Mesendoderm (in vitro differentiated cells): ENCODE data around the gene RAB44.

Source experiments
- DNase-seq: peaks from one replicate; pipeline ENCODE4 v3.0.0; 2013
- H2AK5ac ChIP-seq: 2 replicates; pipeline ENCODE4 v1.6.1; 2013; ENCODE audit warnings: low read length, inconsistent platforms
- H2BK120ac ChIP-seq: 2 replicates; pipeline ENCODE4 v1.6.1; 2013; ENCODE audit warnings: low read depth, mild to moderate bottlenecking, low read length, moderate library complexity, mixed read lengths
- H2BK15ac ChIP-seq: replicated peaks from 2 replicates; pipeline ENCODE4 v1.6.1; 2013; ENCODE audit warnings: low read depth, mild to moderate bottlenecking, moderate library complexity
- H2BK5ac ChIP-seq: 2 replicates; pipeline ENCODE4 v1.6.1; 2013; ENCODE audit warnings: low read length, inconsistent platforms
- H3K18ac ChIP-seq: 2 replicates; pipeline ENCODE4 v1.6.1; 2013; ENCODE audit warnings: mild to moderate bottlenecking, low read length, mixed read lengths
- H3K23ac ChIP-seq: one replicate; pipeline ENCODE4 v1.6.1; 2013; ENCODE audit warnings: low read length
- H3K27ac ChIP-seq: 2 replicates; pipeline ENCODE4 v1.5.1; 2013; ENCODE audit warnings: low read depth, mild to moderate bottlenecking, inconsistent platforms, low read length, moderate library complexity
- H3K27me3 ChIP-seq: 2 replicates; pipeline ENCODE4 v1.6.1; 2013; ENCODE audit warnings: low read length, control low read depth, mild to moderate bottlenecking, inconsistent platforms; ENCODE audit not compliant: insufficient read depth, poor library complexity
- H3K36me3 ChIP-seq: 2 replicates; pipeline ENCODE4 v1.6.1; 2013; ENCODE audit warnings: low read length, inconsistent platforms; ENCODE audit not compliant: control insufficient read depth, insufficient read depth
- H3K4ac ChIP-seq: one replicate; pipeline ENCODE4 v1.6.1; 2013; ENCODE audit warnings: low read depth, mild to moderate bottlenecking, low read length, moderate library complexity
- H3K4me1 ChIP-seq: 2 replicates; pipeline ENCODE4 v1.6.1; 2013; ENCODE audit warnings: low read depth, low read length, inconsistent platforms; ENCODE audit not compliant: control insufficient read depth
- H3K4me2 ChIP-seq: 2 replicates; pipeline ENCODE4 v1.6.1; 2013; ENCODE audit warnings: low read length
- H3K4me3 ChIP-seq: 2 replicates; pipeline ENCODE4 v1.5.1; 2013; ENCODE audit warnings: mild to moderate bottlenecking, low read length
- H3K56ac ChIP-seq: one replicate; pipeline ENCODE4 v1.6.1; 2013; ENCODE audit warnings: low read length
- H3K79me1 ChIP-seq: 2 replicates; pipeline ENCODE4 v1.6.1; 2013; ENCODE audit warnings: low read length, inconsistent platforms
- H3K79me2 ChIP-seq: 2 replicates; pipeline ENCODE4 v1.6.1; 2013; ENCODE audit warnings: mild to moderate bottlenecking, low read length; ENCODE audit not compliant: control insufficient read depth, insufficient read depth
- H3K9ac ChIP-seq: 2 replicates; pipeline ENCODE4 v1.6.1; 2013; ENCODE audit warnings: low read length, inconsistent platforms
- H4K5ac ChIP-seq: one replicate; pipeline ENCODE4 v1.6.1; 2013; ENCODE audit warnings: low read length
- H4K8ac ChIP-seq: one replicate; pipeline ENCODE4 v1.6.1; 2013; ENCODE audit warnings: low read depth, mild to moderate bottlenecking, control low read depth, low read length, moderate library complexity
- WGBS: extraction: QIAGEN DNeasy Blood & Tissue Kit; methylation state at CpG from one replicate; pipeline ENCODE4 v1.1.7; 2013; ENCODE audit warnings: low lambda C conversion rate, missing lambda C conversion rate; ENCODE audit not compliant: insufficient coverage; ENCODE audit errors: extremely low coverage; 5-methylcytosine and 5-hydroxymethylcytosine counted together

Gene RAB44

DNA sequence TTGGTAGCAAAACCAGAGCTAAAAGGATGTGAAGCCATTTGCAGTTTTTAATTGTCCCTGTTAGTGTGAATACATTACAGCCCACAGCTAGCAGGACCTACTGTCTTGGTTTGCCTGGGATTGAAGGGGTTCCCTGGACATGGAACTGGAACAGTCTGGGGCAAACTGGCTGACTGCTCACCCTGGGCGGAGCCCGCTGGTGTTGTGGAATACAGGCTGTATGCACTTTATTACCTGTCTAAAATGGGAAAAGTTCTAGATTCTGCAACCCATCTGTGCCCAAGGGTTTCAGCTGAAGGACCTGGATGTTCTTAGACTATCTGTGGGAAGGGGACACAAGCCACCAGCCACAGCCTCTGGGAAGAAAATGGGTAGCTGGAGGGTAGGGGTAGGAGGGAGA, 31.3 kb upstream of the RAB44 start:
- Histone ChIP-seq H3K27ac (no peak overlapping the region), H3K4ac (peak overlapping the region; percentile 84), H2BK15ac (peak overlapping the region; percentile 88), H4K5ac (no peak overlapping the region), H3K79me2 (no peaks in the 10 kb centered on the region), H3K18ac (peak overlapping the region; percentile 82), H2BK5ac (no peak overlapping the region), H3K9ac (no peak overlapping the region), H4K8ac (no peak overlapping the region), H3K79me1 (no peaks in the 10 kb centered on the region), H3K27me3 (no peaks in the 10 kb centered on the region), H3K23ac (no peak overlapping the region), H3K56ac (peak overlapping the region; percentile 57), H3K4me3 (no peak overlapping the region), H3K36me3 (no peaks in the 10 kb centered on the region), H3K4me1 (peaks cover 5% of the 10 kb centered on the region), H3K4me2 (no peak overlapping the region), H2AK5ac (peak overlapping the region; percentile 80), H2BK120ac (no peak overlapping the region)
- WGBS, result no CpG with 5 or more reads among the region's 2 CpGs
- no peak for DNase-seq

GRCh38 chr6:36666826-36667591, 30.6 kb upstream of the RAB44 start:
- no peaks in the 10 kb centered on the region for H3K79me1 ChIP-seq
- H3K56ac ChIP-seq, result peak overlapping the region; percentile 83
- H2BK15ac ChIP-seq, result peak overlapping the region; percentile 88
- no peak overlapping the region for H3K23ac ChIP-seq
- no peak overlapping the region for H3K4me3 ChIP-seq
- H3K36me3 ChIP-seq, result no peaks in the 10 kb centered on the region
- no peak overlapping the region for H2AK5ac ChIP-seq
- H3K79me2 ChIP-seq, result no peaks in the 10 kb centered on the region
- peak overlapping the region; percentile 81 for H3K27ac ChIP-seq
- peak overlapping the region; percentile 68 for H2BK120ac ChIP-seq
- peak overlapping the region; percentile 59 for H4K5ac ChIP-seq
- H3K4me2 ChIP-seq, result no peak overlapping the region
- peak overlapping the region; percentile 56 for H3K9ac ChIP-seq
- H3K18ac ChIP-seq, result peak overlapping the region; percentile 98
- no CpG with 5 or more reads among the region's 9 CpGs for WGBS
- peaks cover 5% of the 10 kb centered on the region for H3K4me1 ChIP-seq
- H3K27me3 ChIP-seq, result no peaks in the 10 kb centered on the region
- peak overlapping the region; percentile 39 for H2BK5ac ChIP-seq
- H4K8ac ChIP-seq, result no peak overlapping the region
- DNase-seq, result peak; percentile 67
- peak overlapping the region; percentile 88 for H3K4ac ChIP-seq

- no peak overlapping the region for H3K56ac ChIP-seq
- WGBS, result no CpG with 5 or more reads among the region's 7 CpGs
- H4K8ac ChIP-seq, result no peak overlapping the region
- H3K18ac ChIP-seq, result peak overlapping the region; percentile 41
- no peaks in the 10 kb centered on the region for H3K79me2 ChIP-seq
- H3K4me3 ChIP-seq, result no peak overlapping the region
- no peaks in the 10 kb centered on the region for H3K27me3 ChIP-seq
- DNase-seq, result no peak
- no peaks in the 10 kb centered on the region for H3K36me3 ChIP-seq
- no peak overlapping the region for H2BK15ac ChIP-seq
- H3K4me2 ChIP-seq, result no peak overlapping the region
- no peak overlapping the region for H2AK5ac ChIP-seq
- H3K27ac ChIP-seq, result no peak overlapping the region
- H4K5ac ChIP-seq, result no peak overlapping the region
- H3K9ac ChIP-seq, result no peak overlapping the region
- no peak overlapping the region for H3K4ac ChIP-seq
- no peak overlapping the region for H2BK120ac ChIP-seq
- no peaks in the 10 kb centered on the region for H3K79me1 ChIP-seq
- H2BK5ac ChIP-seq, result no peak overlapping the region
- H3K4me1 ChIP-seq, result peaks cover 5% of the 10 kb centered on the region
- H3K23ac ChIP-seq, result no peak overlapping the region
Measured at GRCh38 chr6:36668591-36668990, 29.0 kb upstream of the RAB44 start.

- no peak for DNase-seq
- H2BK120ac ChIP-seq, result no peak overlapping the region
- WGBS, result no CpG with 5 or more reads among the region's 6 CpGs
Measured at GRCh38 chr6:36669002-36669401, 28.6 kb upstream of the RAB44 start.

DNA sequence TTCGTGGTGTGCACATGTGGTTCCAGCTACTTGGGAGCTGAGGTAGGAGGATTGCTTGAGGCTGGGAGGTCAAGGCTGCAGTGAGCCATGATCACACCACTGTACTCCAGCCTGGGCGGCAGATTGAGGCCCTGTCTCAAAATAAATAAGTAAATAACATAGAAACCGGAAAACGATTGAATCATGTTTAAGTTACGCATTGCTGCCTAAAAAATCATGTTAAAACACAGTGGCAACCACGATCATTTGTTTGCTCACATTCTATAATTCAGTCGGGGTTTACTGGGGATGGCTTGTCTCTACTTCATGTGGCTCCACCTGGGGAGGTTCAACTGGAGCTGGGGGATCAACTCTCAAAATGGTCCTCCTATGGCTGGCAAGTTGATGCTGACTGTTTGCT, 27.4 kb upstream of the RAB44 start:
- Histone ChIP-seq H3K4me3 (no peak overlapping the region), H4K5ac (no peak overlapping the region), H3K27ac (no peak overlapping the region), H3K23ac (no peak overlapping the region), H2BK5ac (no peak overlapping the region), H3K36me3 (no peaks in the 10 kb centered on the region), H2BK15ac (no peak overlapping the region), H4K8ac (no peak overlapping the region), H3K18ac (no peak overlapping the region), H3K4ac (no peak overlapping the region), H3K79me2 (no peaks in the 10 kb centered on the region), H3K4me2 (no peak overlapping the region), H3K79me1 (no peaks in the 10 kb centered on the region), H2BK120ac (no peak overlapping the region), H3K27me3 (no peaks in the 10 kb centered on the region), H3K56ac (no peak overlapping the region), H3K4me1 (peaks cover 5% of the 10 kb centered on the region), H2AK5ac (no peak overlapping the region), H3K9ac (no peak overlapping the region)
- no peak for DNase-seq
- no CpG with 5 or more reads among the region's 7 CpGs for WGBS

More at GRCh38 chr6:36669002-36669401, 28.6 kb upstream of the RAB44 start:
- H3K27ac ChIP-seq, result no peak overlapping the region
- H4K8ac ChIP-seq, result no peak overlapping the region
- H3K4me2 ChIP-seq, result no peak overlapping the region
- no peaks in the 10 kb centered on the region for H3K79me1 ChIP-seq
- H3K4ac ChIP-seq, result no peak overlapping the region
- no peak overlapping the region for H3K4me3 ChIP-seq
- H3K36me3 ChIP-seq, result no peaks in the 10 kb centered on the region
- no peak overlapping the region for H3K9ac ChIP-seq
- H3K27me3 ChIP-seq, result no peaks in the 10 kb centered on the region
- no peak overlapping the region for H2AK5ac ChIP-seq
- no peak overlapping the region for H2BK15ac ChIP-seq
- no peak overlapping the region for H3K56ac ChIP-seq
- H4K5ac ChIP-seq, result no peak overlapping the region
- H3K79me2 ChIP-seq, result no peaks in the 10 kb centered on the region
- peak overlapping the region; percentile 3 for H3K18ac ChIP-seq
- H3K23ac ChIP-seq, result no peak overlapping the region
- H2BK5ac ChIP-seq, result no peak overlapping the region
- H3K4me1 ChIP-seq, result peaks cover 5% of the 10 kb centered on the region
